HCT116 (cell line): ENCODE measurements around the gene STAM. TPM values are rescaled to one million over a fixed set of nuclear protein-coding genes. Genes with fewer than 3 reads are reported as not detected.

Experiments used
- ATAC-seq: fragments of 200-7000 bp; cut with Tn5 transposase; 2 replicates; pipeline ENCODE4 v1.9.1; 2020; ENCODE audit warnings: mild to moderate bottlenecking, moderate library complexity
- BruUV-seq: library from RNA; stranded (reverse); fragments of 400-500 nt; replicated peaks from 2 replicates; lab custom pipeline; 2021; lab: Mats Ljungman, UMichigan
- CTCF ChIA-PET: fragments of 300-600 bp; sonication (Branson Sonifier 250); formaldehyde crosslinking; loops from one replicate; lab custom pipeline; 2021; ENCODE audit warnings: antibody characterized with exemption; lab: Charles Lee
- POLR2A ChIA-PET: fragments of 300-600, 350-600 bp; sonication (Branson Sonifier 250); formaldehyde crosslinking; loops from one replicate; lab custom pipeline; 2021; ENCODE audit warnings: antibody characterized with exemption; lab: Charles Lee
- RAD21 ChIA-PET, 2 experiments: fragments of 300-600 bp; sonication (Branson Sonifier 250); formaldehyde crosslinking; loops; one replicate each; lab custom pipeline; 2023; ENCODE audit warnings: low total read pairs in 2 of 2; ENCODE audit not compliant: uncharacterized antibody in 2 of 2, unreplicated experiment in 2 of 2, low non-redundant PET in 1 of 2; lab: Charles Lee
- DNase-seq: peaks from one replicate; pipeline ENCODE4 v3.0.0-alpha.2; 2010; ENCODE audit warnings: low read depth, low spot score
- H2AFZ ChIP-seq: fragments of 200-600 bp; shearing (Covaris generic), sonication (generic); 2 replicates; pipeline ENCODE4 v1.6.1; 2017; ENCODE audit warnings: low read depth, mixed run types, mixed read lengths, antibody characterized with exemption, low read length; ENCODE audit not compliant: poor library complexity, severe bottlenecking
- H3K27ac ChIP-seq: 2 replicates; pipeline ENCODE4 v1.5.1; 2012; ENCODE audit warnings: low read depth, low read length
- H3K27me3 ChIP-seq: fragments of 200-600 bp; sonication (generic); 2 replicates; pipeline ENCODE4 v1.6.1; 2016; ENCODE audit warnings: mixed run types, low read length, mixed read lengths; ENCODE audit not compliant: insufficient read depth
- H3K36me3 ChIP-seq, 2 experiments: fragments of 200-500 bp in 1 of 2; fragments of 200-600 bp in 1 of 2; sonication (Bioruptor generic) in 1 of 2; sonication (generic) in 1 of 2; 2 replicates each; pipeline versions ENCODE4 v1.5.1 to v1.6.1; 2014 to 2016; ENCODE audit warnings: low read length in 2 of 2, inconsistent platforms in 1 of 2, mixed read lengths in 1 of 2, mixed run types in 1 of 2; ENCODE audit not compliant: insufficient read depth in 2 of 2, control insufficient read depth in 1 of 2
- H3K4me1 ChIP-seq, 2 experiments: fragments of 200-600 bp in 1 of 2; sonication (generic) in 1 of 2; 2 replicates each; pipeline versions ENCODE4 v1.5.1 to v1.6.1; 2012 to 2017; ENCODE audit warnings: low read length in 2 of 2, inconsistent platforms in 1 of 2, mild to moderate bottlenecking in 1 of 2, mixed read lengths in 1 of 2, mixed run types in 1 of 2, moderate library complexity in 1 of 2; ENCODE audit not compliant: insufficient read depth in 2 of 2, control insufficient read depth in 1 of 2
- H3K4me2 ChIP-seq: fragments of 200-600 bp; sonication (generic); 2 replicates; pipeline ENCODE4 v1.6.1; 2017; ENCODE audit warnings: mixed run types, low read length, mixed read lengths
- H3K4me3 ChIP-seq, 2 experiments: fragments of 200-600 bp in 1 of 2; sonication (generic) in 1 of 2; replicated peaks in 1 of 2; 2 replicates each; pipeline ENCODE4 v1.5.1; 2011 to 2016; ENCODE audit warnings: low read length in 2 of 2, control low read depth in 1 of 2, low read depth in 1 of 2, mild to moderate bottlenecking in 1 of 2, mixed read lengths in 1 of 2, mixed run types in 1 of 2
- H3K79me2 ChIP-seq: fragments of 200-600 bp; sonication (generic); 2 replicates; pipeline ENCODE4 v1.6.1; 2017; ENCODE audit warnings: mild to moderate bottlenecking, mixed run types, low read length, moderate library complexity, mixed read lengths; ENCODE audit not compliant: insufficient read depth
- H3K9ac ChIP-seq: fragments of 200-600 bp; sonication (generic); 2 replicates; pipeline ENCODE4 v1.6.1; 2016; ENCODE audit warnings: low read length, mixed read lengths
- H3K9me2 ChIP-seq: fragments of 200-600 bp; sonication (generic), shearing (Covaris generic); 2 replicates; pipeline ENCODE4 v1.6.1; 2017; ENCODE audit warnings: mixed run types, mild to moderate bottlenecking, moderate library complexity; ENCODE audit not compliant: insufficient read depth
- H3K9me3 ChIP-seq, 2 experiments: fragments of 200-500 bp in 1 of 2; fragments of 200-600 bp in 1 of 2; sonication (Bioruptor generic) in 1 of 2; sonication (generic) in 1 of 2; 2 replicates each; pipeline ENCODE4 v1.6.1; 2014 to 2017; ENCODE audit warnings: low read length in 2 of 2, mixed read lengths in 2 of 2, inconsistent platforms in 1 of 2, low read depth in 1 of 2, mild to moderate bottlenecking in 1 of 2, mixed run types in 1 of 2, moderate library complexity in 1 of 2; ENCODE audit not compliant: control insufficient read depth in 1 of 2, insufficient read depth in 1 of 2
- H4K20me1 ChIP-seq: fragments of 200-600 bp; sonication (generic), shearing (Covaris generic); 2 replicates; pipeline ENCODE4 v1.6.1; 2017; ENCODE audit warnings: mixed run types, mild to moderate bottlenecking, moderate library complexity; ENCODE audit not compliant: insufficient read depth
- CTCF ChIP-seq, 3 experiments: fragments of 200-600 bp in 1 of 3; sonication (generic) in 1 of 3; IDR thresholded peaks in 2 of 3; conservative IDR thresholded peaks in 1 of 3; 2 replicates each; pipeline ENCODE4 v1.5.1; 2012 to 2017; ENCODE audit warnings: low read depth in 2 of 3, low read length in 2 of 3, antibody characterized with exemption in 1 of 3, borderline replicate concordance in 1 of 3, control low read depth in 1 of 3, mild to moderate bottlenecking in 1 of 3, mixed read lengths in 1 of 3, mixed run types in 1 of 3, moderate library complexity in 1 of 3; ENCODE audit not compliant: insufficient read depth in 1 of 3
- EGR1 ChIP-seq: IDR thresholded peaks from 2 replicates; pipeline ENCODE4 v1.6.1; 2012; ENCODE audit warnings: low read depth
- EZH2 ChIP-seq: fragments of 200-600 bp; sonication (generic); IDR thresholded peaks from 2 replicates; pipeline ENCODE4 v1.6.1; 2017; ENCODE audit warnings: antibody characterized with exemption, mixed run types
- FOSL1 ChIP-seq: IDR thresholded peaks from 2 replicates; pipeline ENCODE4 v1.6.1; 2012; ENCODE audit warnings: low read depth
- RAD21 ChIP-seq: IDR thresholded peaks from 2 replicates; pipeline ENCODE4 v1.6.1; 2012; ENCODE audit warnings: low read depth, mild to moderate bottlenecking
- YY1 ChIP-seq: IDR thresholded peaks from 2 replicates; pipeline ENCODE4 v1.6.1; 2011; ENCODE audit warnings: low read length, low read depth, moderate library complexity, mild to moderate bottlenecking; ENCODE audit not compliant: insufficient replicate concordance; ENCODE audit errors: extremely low read depth
- ZBTB33 ChIP-seq: IDR thresholded peaks from 2 replicates; pipeline ENCODE4 v1.6.1; 2011; ENCODE audit warnings: mild to moderate bottlenecking, low read length, moderate library complexity; ENCODE audit not compliant: insufficient replicate concordance; ENCODE audit errors: extremely low read depth
- intact Hi-C: fragments of 100-400 bp; cut with micrococcal nuclease; formaldehyde crosslinking; loops from 2 replicates; pipeline ENCODE4 v1.10.0; 2022
- total RNA-seq: library from RNA; stranded (reverse); gene quantifications from one replicate; pipeline ENCODE4 v1.2.1, GENCODE V29; 2021; ENCODE audit not compliant: unreplicated experiment

The STAM gene
- total RNA-seq, 1 experiment from 2014 or later, result 23.0 TPM

GRCh38 chr10:17643339-17643754, 604 bp upstream of the STAM start:
- peaks cover 67% of the 10 kb centered on the region for H3K79me2 ChIP-seq
- CTCF ChIA-PET, result no interaction called here

DNA sequence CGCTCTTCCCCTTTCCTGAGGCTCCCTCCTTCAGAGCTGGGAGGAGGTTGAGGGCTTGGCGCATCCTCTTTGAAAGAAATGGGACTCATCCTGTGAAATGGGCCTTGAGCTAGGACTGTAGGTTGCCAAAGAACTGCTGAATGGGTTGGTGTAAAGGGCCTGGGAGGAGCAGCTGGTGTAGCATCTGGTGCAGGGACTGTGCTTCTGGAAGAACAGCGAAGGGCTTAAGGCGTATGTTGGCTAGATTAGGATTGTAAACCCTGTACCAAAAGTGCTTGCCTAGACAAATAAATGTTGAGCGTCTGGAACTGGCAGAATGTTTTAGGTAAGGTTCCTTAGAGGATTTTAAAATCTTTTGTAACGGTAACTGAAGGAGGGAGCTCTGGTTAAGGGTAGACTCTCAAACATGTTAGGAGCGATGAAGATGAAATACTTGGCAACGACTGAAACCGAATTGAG, 563 bp downstream of the STAM start:
- Histone ChIP-seq H3K27ac (peak overlapping the region; percentile 85), H3K9ac (peak overlapping the region; percentile 81), H3K4me1 (peaks cover 7 to 32% of the 10 kb centered on the region in 2 experiments; a peak in 3 of 4 replicates), H3K4me2 (peak overlapping the region; percentile 74), H3K4me3 (peak overlapping the region; percentile 91 to 97), H2AFZ (no peak overlapping the region), H3K9me2 (no peaks in the 10 kb centered on the region), H4K20me1 (no peaks in the 10 kb centered on the region), H3K27me3 (no peaks in the 10 kb centered on the region), H3K36me3 (no peaks in the 10 kb centered on the region; a peak in 2 of 4 replicates), H3K9me3 (peaks cover 0 to 4% of the 10 kb centered on the region in 2 experiments; a peak in 1 of 4 replicates), H3K79me2 (peaks cover 79% of the 10 kb centered on the region)
- DNase-seq, result no peak
- TF ChIP-seq RAD21 (no peak), EGR1 (no peak), EZH2 (no peak), CTCF (IDR thresholded peaks at IDR 0.05 in 2 of 3, conservative IDR thresholded peaks at IDR 0.05 in 1 of 3; ENCODE audit: borderline replicate concordance in 1 of 3, insufficient read depth in 1 of 3, low read depth in 2 of 3, low read length in 2 of 3) (no peak), ZBTB33 (no peak)
- TSS peak; percentile 60 for BruUV-seq
- CTCF ChIA-PET, result no interaction called here
- ATAC-seq, result peak; percentile 37
- RAD21 ChIA-PET, result interaction anchor here in 1 of 2 experiments (0.6 kb wide), 1 partner anchor 11 kb away, joined by 3 read pairs; no protein-coding TSS in a partner anchor
- intact Hi-C loops, result no loop called here
- POLR2A ChIA-PET, result interaction anchor here (1.0 to 1.7 kb wide), 7 partner anchors 9 to 30 kb away, joined by 3 to 9 read pairs (median 4); partner anchors contain the start of gene HACD1

More at GRCh38 chr10:17643339-17643754, 604 bp upstream of the STAM start:
- ChIA-PET POLR2A (interaction anchor here (0.7 to 1.7 kb wide), 9 partner anchors 10 to 31 kb away, joined by 3 to 9 read pairs (median 3); partner anchors contain the start of gene HACD1), RAD21 (interaction anchor here in 1 of 2 experiments (0.6 kb wide), 1 partner anchor 26 kb away, joined by 7 read pairs; the partner anchor contains the start of gene HACD1)
- intact Hi-C loops, result no loop called here
- H3K4me1 ChIP-seq, result peaks cover 4 to 22% of the 10 kb centered on the region in 2 experiments; a peak in 3 of 4 replicates
- peak overlapping the region; percentile 81 for H3K9ac ChIP-seq
- no peaks in the 10 kb centered on the region for H3K27me3 ChIP-seq
- H3K4me3 ChIP-seq, result peak overlapping the region; percentile 91 to 97
- peak overlapping the region; percentile 74 for H3K4me2 ChIP-seq
- no peaks in the 10 kb centered on the region for H4K20me1 ChIP-seq
- peaks cover 0 to 4% of the 10 kb centered on the region in 2 experiments; a peak in 1 of 4 replicates for H3K9me3 ChIP-seq
- peak overlapping the region; percentile 85 for H3K27ac ChIP-seq
- TSS peak; percentile 94 for BruUV-seq
- DNase-seq (no peak), ATAC-seq (peak; percentile 66)
- H3K9me2 ChIP-seq, result no peaks in the 10 kb centered on the region
- H2AFZ ChIP-seq, result peak overlapping the region; percentile 81
- H3K36me3 ChIP-seq, result no peaks in the 10 kb centered on the region; a peak in 2 of 4 replicates
- TF ChIP-seq RAD21, result 0 out of 2 replicates have a peak, but pooled peaks have one; percentile 1
- TF ChIP-seq FOSL1, result 0 out of 2 replicates have a peak, but pooled peaks have one; percentile 1
- TF ChIP-seq YY1, result no peak
